SK-N-SH treated with all-trans-retinoic acid at 6 μM for 48 hours (cell line): ENCODE data around the gene CDR2L.

ENCODE experiments used
- ATAC-seq: fragments of 200-7000 bp; cut with Tn5 transposase; 3 replicates; pipeline ENCODE4 v1.9.1; 2020; ENCODE audit warnings: mild to moderate bottlenecking, moderate library complexity
- ARNTL ChIP-seq: fragments of 450-650 bp; formaldehyde crosslinking; IDR thresholded peaks from 2 replicates; pipeline ENCODE4 v1.5.0; 2020; ENCODE audit warnings: low read depth, mild to moderate bottlenecking, moderate library complexity, borderline replicate concordance
- BACH2 ChIP-seq: fragments of 250-450 bp; sonication (Bioruptor Pico); IDR thresholded peaks from 2 replicates; pipeline ENCODE4 v1.9.0; 2021; ENCODE audit warnings: mild to moderate bottlenecking, borderline replicate concordance
- CREB5 ChIP-seq: fragments of 250-450 bp; sonication (Bioruptor Pico); IDR thresholded peaks from 2 replicates; pipeline ENCODE4 v1.5.1; 2020; ENCODE audit warnings: low read depth, mild to moderate bottlenecking, moderate library complexity
- CSDC2 ChIP-seq: fragments of 250-450 bp; sonication (Bioruptor Pico); IDR thresholded peaks from 2 replicates; pipeline ENCODE4 v1.5.0; 2020; ENCODE audit warnings: mild to moderate bottlenecking, moderate library complexity
- CSRNP3 ChIP-seq: fragments of 250-450 bp; sonication (Bioruptor Pico); IDR thresholded peaks from 2 replicates; pipeline ENCODE4 v1.5.1; 2021; ENCODE audit warnings: mild to moderate bottlenecking, moderate library complexity
- ESRRG ChIP-seq: fragments of 250-450 bp; sonication (Bioruptor Pico); IDR thresholded peaks from 2 replicates; pipeline ENCODE4 v1.6.1; 2021; ENCODE audit warnings: mild to moderate bottlenecking
- GLIS3 ChIP-seq: fragments of 250-450 bp; sonication (Bioruptor Pico); IDR thresholded peaks from 2 replicates; pipeline ENCODE4 v1.5.0; 2020; ENCODE audit warnings: mild to moderate bottlenecking, moderate library complexity
- ISL1 ChIP-seq: fragments of 250-450 bp; sonication (Bioruptor Pico); IDR thresholded peaks from 2 replicates; pipeline ENCODE4 v2.1.2; 2022; ENCODE audit warnings: mild to moderate bottlenecking, moderate library complexity
- OSR1 ChIP-seq: fragments of 250-450 bp; sonication (Bioruptor Pico); IDR thresholded peaks from 2 replicates; pipeline ENCODE4 v1.8.0; 2022; ENCODE audit warnings: moderate library complexity, mild to moderate bottlenecking, inconsistent platforms
- PATZ1 ChIP-seq: fragments of 250-450 bp; sonication (Bioruptor Pico); IDR thresholded peaks from 2 replicates; pipeline ENCODE4 v1.8.0; 2020; ENCODE audit warnings: mild to moderate bottlenecking, moderate library complexity, borderline replicate concordance
- PPARA ChIP-seq: fragments of 250-450 bp; sonication (Bioruptor Pico); IDR thresholded peaks from 2 replicates; pipeline ENCODE4 v1.5.0; 2020; ENCODE audit warnings: mild to moderate bottlenecking, borderline replicate concordance
- RARB ChIP-seq: fragments of 250-450 bp; sonication (Bioruptor Pico); IDR thresholded peaks from 2 replicates; pipeline ENCODE4 v1.8.0; 2021; ENCODE audit warnings: mild to moderate bottlenecking, moderate library complexity
- SNAI2 ChIP-seq: fragments of 250-450 bp; sonication (Bioruptor Pico); IDR thresholded peaks from 2 replicates; pipeline ENCODE4 v1.5.0; 2020; ENCODE audit warnings: mild to moderate bottlenecking, moderate library complexity
- TCF4 ChIP-seq: fragments of 250-450 bp; sonication (Bioruptor Pico); IDR thresholded peaks from 2 replicates; pipeline ENCODE4 v1.8.0; 2021; ENCODE audit warnings: mild to moderate bottlenecking, moderate library complexity, borderline replicate concordance
- TOX ChIP-seq: fragments of 250-450 bp; sonication (Bioruptor Pico); IDR thresholded peaks from 2 replicates; pipeline ENCODE4 v1.8.0; 2021; ENCODE audit warnings: mild to moderate bottlenecking, moderate library complexity, borderline replicate concordance
- ZC3H10 ChIP-seq: fragments of 250-450 bp; sonication (Bioruptor Pico); IDR thresholded peaks from 2 replicates; pipeline ENCODE4 v1.5.1; 2021; ENCODE audit warnings: mild to moderate bottlenecking, moderate library complexity
- ZFP3 ChIP-seq: fragments of 250-450 bp; sonication (Bioruptor Pico); IDR thresholded peaks from 2 replicates; pipeline ENCODE4 v1.5.0; 2020; ENCODE audit warnings: mild to moderate bottlenecking, moderate library complexity
- ZFP30 ChIP-seq: fragments of 450-650 bp; formaldehyde crosslinking; IDR thresholded peaks from 2 replicates; pipeline ENCODE4 v1.5.0; 2022; ENCODE audit warnings: mild to moderate bottlenecking, moderate library complexity
- ZNF565 ChIP-seq: fragments of 450-650 bp; formaldehyde crosslinking; conservative IDR thresholded peaks from 2 replicates; pipeline ENCODE4 v1.5.0; 2020; ENCODE audit warnings: low read depth, mild to moderate bottlenecking, moderate library complexity
- ZNF70 ChIP-seq: fragments of 450-650 bp; formaldehyde crosslinking; IDR thresholded peaks from 2 replicates; pipeline ENCODE4 v1.5.0; 2020; ENCODE audit warnings: mild to moderate bottlenecking, moderate library complexity
- ZNF8 ChIP-seq: fragments of 450-650 bp; formaldehyde crosslinking; IDR thresholded peaks from 2 replicates; pipeline ENCODE4 v1.5.0; 2020; ENCODE audit warnings: mild to moderate bottlenecking, moderate library complexity
- TF ChIP-seq, protein P1 (sequence below): fragments of 250-450 bp; sonication (Bioruptor Pico); IDR thresholded peaks from 2 replicates; pipeline ENCODE4 v1.8.0; 2021; ENCODE audit warnings: low read depth, mild to moderate bottlenecking, moderate library complexity, borderline replicate concordance

The CDR2L gene

DNA sequence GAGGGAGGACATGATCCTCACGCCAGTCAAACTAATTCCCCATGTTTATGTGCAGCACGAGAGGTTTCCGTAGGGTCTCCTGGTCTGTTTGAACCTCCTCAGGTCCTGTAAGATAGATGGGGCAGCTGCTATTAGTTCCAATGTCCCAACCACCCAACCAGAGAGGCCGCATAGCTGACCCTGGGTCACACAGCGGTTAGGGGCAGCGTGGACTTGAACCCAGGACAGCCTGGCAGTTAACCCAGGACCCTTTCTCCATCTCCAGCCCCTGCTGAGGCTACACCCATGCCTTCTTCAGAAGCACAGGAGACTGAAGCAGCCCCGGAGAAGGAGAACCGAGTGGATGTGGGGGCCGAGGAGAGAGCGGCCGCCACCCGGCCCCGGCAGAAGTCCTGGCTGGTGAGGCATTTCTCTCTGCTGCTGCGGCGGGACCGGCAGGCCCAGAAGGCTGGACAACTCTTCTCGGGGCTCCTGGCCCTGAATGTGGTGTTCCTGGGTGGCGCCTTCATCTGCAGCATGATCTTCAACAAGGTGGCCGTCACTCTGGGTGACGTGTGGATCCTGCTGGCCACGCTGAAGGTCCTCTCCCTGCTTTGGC is 46.2 kb upstream of the CDR2L start:
- ATAC-seq = no peak

GRCh38 chr17:74943808-74944522 is 43.5 kb upstream of the CDR2L start:
- TF ChIP-seq ESRRG (CRISPR knock-in tag) = no peak
- TF ChIP-seq CSDC2 (CRISPR knock-in tag) = no peak
- TF ChIP-seq BACH2 (CRISPR knock-in tag) = no peak
- no peak for TF ChIP-seq ISL1 (CRISPR knock-in tag)
- TF ChIP-seq PATZ1 = no peak
- TF ChIP-seq GLIS3 = no peak
- TF ChIP-seq CREB5 (CRISPR knock-in tag) = no peak
- TF ChIP-seq, protein P1, sequence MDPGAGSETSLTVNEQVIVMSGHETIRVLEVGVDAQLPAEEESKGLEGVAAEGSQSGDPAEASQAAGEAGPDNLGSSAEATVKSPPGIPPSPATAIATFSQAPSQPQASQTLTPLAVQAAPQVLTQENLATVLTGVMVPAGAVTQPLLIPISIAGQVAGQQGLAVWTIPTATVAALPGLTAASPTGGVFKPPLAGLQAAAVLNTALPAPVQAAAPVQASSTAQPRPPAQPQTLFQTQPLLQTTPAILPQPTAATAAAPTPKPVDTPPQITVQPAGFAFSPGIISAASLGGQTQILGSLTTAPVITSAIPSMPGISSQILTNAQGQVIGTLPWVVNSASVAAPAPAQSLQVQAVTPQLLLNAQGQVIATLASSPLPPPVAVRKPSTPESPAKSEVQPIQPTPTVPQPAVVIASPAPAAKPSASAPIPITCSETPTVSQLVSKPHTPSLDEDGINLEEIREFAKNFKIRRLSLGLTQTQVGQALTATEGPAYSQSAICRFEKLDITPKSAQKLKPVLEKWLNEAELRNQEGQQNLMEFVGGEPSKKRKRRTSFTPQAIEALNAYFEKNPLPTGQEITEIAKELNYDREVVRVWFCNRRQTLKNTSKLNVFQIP (CRISPR knock-in tag) = no peak
- ATAC-seq = no peak; the same call in 2 of the 3 replicates

More for the DNA sequence above, 46.2 kb upstream of the CDR2L start:
- TF ChIP-seq RARB (CRISPR knock-in tag) = no peak
- no peak for TF ChIP-seq ZNF565 (CRISPR knock-in tag)
- no peak for TF ChIP-seq SNAI2
- TF ChIP-seq CSRNP3 = no peak
- no peak for TF ChIP-seq ESRRG (CRISPR knock-in tag)
- TF ChIP-seq ZNF70 = no peak
- TF ChIP-seq ZC3H10 (CRISPR knock-in tag) = no peak
- TF ChIP-seq, protein P1 (CRISPR knock-in tag) = no peak
- TF ChIP-seq ZFP3 (CRISPR knock-in tag) = no peak
- no peak for TF ChIP-seq OSR1 (CRISPR knock-in tag)
- no peak for TF ChIP-seq PPARA (CRISPR knock-in tag)
- TF ChIP-seq ZFP30 (CRISPR knock-in tag) = no peak
- no peak for TF ChIP-seq TCF4 (CRISPR knock-in tag)
- no peak for TF ChIP-seq ZNF8 (CRISPR knock-in tag)
- TF ChIP-seq GLIS3 = no peak
- no peak for TF ChIP-seq TOX (CRISPR knock-in tag)
- TF ChIP-seq, all 23 proteins: peak for 0

- TF ChIP-seq ISL1 (CRISPR knock-in tag) = no peak
- no peak for TF ChIP-seq PATZ1
- TF ChIP-seq RARB (CRISPR knock-in tag) = no peak
- TF ChIP-seq CSDC2 (CRISPR knock-in tag) = no peak
- no peak for TF ChIP-seq ZFP30 (CRISPR knock-in tag)
- TF ChIP-seq ZFP3 (CRISPR knock-in tag) = no peak
- no peak for TF ChIP-seq ZNF8 (CRISPR knock-in tag)
- TF ChIP-seq TCF4 (CRISPR knock-in tag) = no peak
- no peak for TF ChIP-seq GLIS3
- no peak for TF ChIP-seq CREB5 (CRISPR knock-in tag)
- TF ChIP-seq ARNTL (CRISPR knock-in tag) = no peak
- no peak for TF ChIP-seq TOX (CRISPR knock-in tag)
- TF ChIP-seq, protein P1 (CRISPR knock-in tag) = no peak
- ATAC-seq = no peak
Measured at GRCh38 chr17:74945543-74945942, 41.9 kb upstream of the CDR2L start.
